Measurements from ENCODE around the gene SEC62. TPM values are rescaled to one million over a fixed set of nuclear protein-coding genes. Genes with fewer than 3 reads are reported as not detected.

SEC62 gene
- total and polyA plus RNA-seq, 2 of the 4 experiments (the other 2 are of a cell fraction) = 33.2 to 36.6 TPM

- Histone ChIP-seq H3K79me1 (ENCODE audit: low read depth in 1 of 2, low read length in 2 of 2) (0 out of 4 replicates have a peak, but pooled peaks cover 0 to 4% of the 10 kb centered on the region in 2 experiments), H2AK9ac (replicated peaks; ENCODE audit: low read depth, low read length, poor library complexity) (no peak overlapping the region), H3K4me1 (ENCODE audit: control insufficient read depth, insufficient read depth, low read length) (peaks cover 5% of the 10 kb centered on the region), H3K36me3 (ENCODE audit: control insufficient read depth, insufficient read depth, low read length) (no peaks in the 10 kb centered on the region), H4K20me1 (ENCODE audit: insufficient read depth, low read length) (no peaks in the 10 kb centered on the region), H2BK5ac (ENCODE audit: low read depth, low read length, poor library complexity, severe bottlenecking) (no peak overlapping the region), H3K4ac (ENCODE audit: low read depth, low read length) (no peak overlapping the region), H3K23ac (ENCODE audit: low read depth, low read length) (no peak overlapping the region), H3K27me3 (ENCODE audit: control insufficient read depth, insufficient read depth, low read length) (no peaks in the 10 kb centered on the region), H2BK20ac (ENCODE audit: low read depth, low read length) (no peak overlapping the region), H2BK15ac (ENCODE audit: low read depth, low read length) (no peak overlapping the region), H3K4me3 (ENCODE audit: insufficient read depth, low read depth, low read length) (no peak overlapping the region), H3K9me3 (ENCODE audit: control insufficient read depth, insufficient read depth, low read length) (no peaks in the 10 kb centered on the region), H3K18ac (ENCODE audit: low read depth, low read length) (no peak overlapping the region), H2AFZ (replicated peaks; ENCODE audit: low read length, poor library complexity) (no peak overlapping the region), H3K27ac (ENCODE audit: insufficient read depth, low read length) (no peak overlapping the region), H4K91ac (ENCODE audit: insufficient read depth, low read depth, low read length) (no peak overlapping the region), H2BK120ac (ENCODE audit: low read depth, low read length) (no peak overlapping the region), H3K9ac (ENCODE audit: low read depth, low read length) (no peak overlapping the region), H3K4me2 (ENCODE audit: low read depth, low read length) (no peak overlapping the region), H4K5ac (ENCODE audit: low read depth, low read length) (no peak overlapping the region), H3K14ac (replicated peaks; ENCODE audit: low read depth, low read length) (no peak overlapping the region), H2AK5ac (ENCODE audit: low read depth, low read length) (no peak overlapping the region), H3K9me1 (ENCODE audit: insufficient read depth, low read length) (no peaks in the 10 kb centered on the region), H4K8ac (ENCODE audit: low read depth in 2 of 2, low read length in 2 of 2) (no peak overlapping the region), H3K56ac (ENCODE audit: extremely low read depth, insufficient read depth, low read length) (no peak overlapping the region)
- ChIA-PET POLR2A (ENCODE audit: unreplicated experiment) (no interaction called here), CTCF (no interaction called here)
- in situ Hi-C loops (cut with MboI; ENCODE audit: low sequenced_read_pairs) = no loop called here
- intact Hi-C loops (cut with micrococcal nuclease) = no loop called here
- ATAC-seq (ENCODE audit: low read depth) = no peak
- WGBS, 2 experiments (ENCODE audit: extremely low coverage in 2 of 2, insufficient read length in 1 of 2) = no CpG with 5 or more reads among the region's 1 CpG
- TF ChIP-seq MAFK (IDR thresholded peaks at IDR 0.05; ENCODE audit: low read depth, low read length) = no peak
- TF ChIP-seq POLR2A (IDR thresholded peaks at IDR 0.05; ENCODE audit: low read depth, low read length) = no peak
- TF ChIP-seq RAD21 (IDR thresholded peaks at IDR 0.05; ENCODE audit: low read length) = no peak
- TF ChIP-seq MXI1 (IDR thresholded peaks at IDR 0.05; ENCODE audit: borderline replicate concordance, low read depth, low read length) = no peak
- no peak for TF ChIP-seq RCOR1 (IDR thresholded peaks at IDR 0.05; ENCODE audit: insufficient replicate concordance, low read length)
- TF ChIP-seq SMC3 (IDR thresholded peaks at IDR 0.05; ENCODE audit: low read depth, low read length) = no peak
- TF ChIP-seq BHLHE40 (IDR thresholded peaks at IDR 0.05; ENCODE audit: low read depth, low read length) = no peak
- no peak for TF ChIP-seq CEBPB (IDR thresholded peaks at IDR 0.05; ENCODE audit: low read depth, low read length)
- no peak for TF ChIP-seq FOS (IDR thresholded peaks at IDR 0.05; ENCODE audit: low read depth, low read length)
- no peak for TF ChIP-seq MAZ (IDR thresholded peaks at IDR 0.05; ENCODE audit: borderline replicate concordance, low read depth, low read length)
- TF ChIP-seq CTCF (conservative IDR thresholded peaks at IDR 0.05; ENCODE audit: low read depth, low read length) = no peak
- TF ChIP-seq NFE2L2 (IDR thresholded peaks at IDR 0.05; ENCODE audit: low read depth, low read length) = no peak
- no peak for TF ChIP-seq USF2 (IDR thresholded peaks at IDR 0.05; ENCODE audit: low read depth, low read length)
- no peak for TF ChIP-seq CHD1 (IDR thresholded peaks at IDR 0.05; ENCODE audit: low read depth, low read length)
- no TSS peak for BruUV-seq (replicated peaks)
- dilution Hi-C loops (cut with HindIII; ENCODE audit: low sequenced_read_pairs, unreplicated experiment) = no loop called here
- no peak for DNase-seq
These were observed 36.3 kb downstream of the SEC62 start for GRCh38 chr3:170002879-170003278.
